Measurements from ENCODE around the gene VWC2. TPM values are rescaled to one million over a fixed set of nuclear protein-coding genes. Genes with fewer than 3 reads are reported as not detected.
A peak's percentile ranks its signal among the peaks of the same experiment; 100 is the strongest.

Gene VWC2
- total and polyA plus RNA-seq, 2 experiments from 2014 or later: 0.67 to 0.98 TPM

GRCh38 chr7:49860293-49860692 lies 86.9 kb downstream of the VWC2 start:
- Histone ChIP-seq H3K27ac (no peak overlapping the region), H3K4me3 (no peak overlapping the region), H3K4me1 (ENCODE audit: low read depth) (no peaks in the 10 kb centered on the region), H3K9me3 (ENCODE audit: low read depth) (no peaks in the 10 kb centered on the region), H3K27me3 (no peaks in the 10 kb centered on the region), H3K36me3 (no peaks in the 10 kb centered on the region)
- no peak for DNase-seq (ENCODE audit: low read depth in 1 of 2, low spot score in 1 of 2)
- TF ChIP-seq CTCF (IDR thresholded peaks at IDR 0.05; ENCODE audit: low read depth, low read length): no peak

GRCh38 chr7:49866076-49866735 lies 92.8 kb downstream of the VWC2 start:
- H3K4me3 ChIP-seq: no peak overlapping the region
- H3K27ac ChIP-seq: no peak overlapping the region
- no peaks in the 10 kb centered on the region for H3K27me3 ChIP-seq
- H3K9me3 ChIP-seq (ENCODE audit: low read depth): no peaks in the 10 kb centered on the region
- DNase-seq (ENCODE audit: low read depth in 1 of 2, low spot score in 1 of 2): peak in 1 of 2 donors; percentile 48
- H3K36me3 ChIP-seq: no peaks in the 10 kb centered on the region
- TF ChIP-seq CTCF (IDR thresholded peaks at IDR 0.05; ENCODE audit: low read depth, low read length): no peak
- H3K4me1 ChIP-seq (ENCODE audit: low read depth): peaks cover 10% of the 10 kb centered on the region

GRCh38 chr7:49866910-49867309 lies 93.5 kb downstream of the VWC2 start:
- peaks cover 10% of the 10 kb centered on the region for H3K4me1 ChIP-seq (ENCODE audit: low read depth)
- no peaks in the 10 kb centered on the region for H3K36me3 ChIP-seq
- no peak overlapping the region for H3K4me3 ChIP-seq
- no peak for TF ChIP-seq CTCF (IDR thresholded peaks at IDR 0.05; ENCODE audit: low read depth, low read length)
- no peaks in the 10 kb centered on the region for H3K27me3 ChIP-seq
- H3K9me3 ChIP-seq (ENCODE audit: low read depth): no peaks in the 10 kb centered on the region
- no peak for DNase-seq (ENCODE audit: low read depth in 1 of 2, low spot score in 1 of 2)
- H3K27ac ChIP-seq: no peak overlapping the region

- no peak overlapping the region for H3K27ac ChIP-seq
- DNase-seq (ENCODE audit: low read depth in 1 of 2, low spot score in 1 of 2): no peak
Observed at GRCh38 chr7:49873420-49873819, 100.0 kb downstream of the VWC2 start.

GRCh38 chr7:49875336-49875735 lies 101.9 kb downstream of the VWC2 start:
- Histone ChIP-seq H3K4me3 (no peak overlapping the region), H3K4me1 (ENCODE audit: low read depth) (no peaks in the 10 kb centered on the region)
- TF ChIP-seq CTCF (IDR thresholded peaks at IDR 0.05; ENCODE audit: low read depth, low read length): no peak

More at GRCh38 chr7:49873420-49873819, 100.0 kb downstream of the VWC2 start:
- no peaks in the 10 kb centered on the region for H3K27me3 ChIP-seq
- no peak for TF ChIP-seq CTCF (IDR thresholded peaks at IDR 0.05; ENCODE audit: low read depth, low read length)
- no peaks in the 10 kb centered on the region for H3K4me1 ChIP-seq (ENCODE audit: low read depth)
- H3K36me3 ChIP-seq: no peaks in the 10 kb centered on the region
- no peaks in the 10 kb centered on the region for H3K9me3 ChIP-seq (ENCODE audit: low read depth)
- no peak overlapping the region for H3K4me3 ChIP-seq

More at GRCh38 chr7:49875336-49875735, 101.9 kb downstream of the VWC2 start:
- no peak for DNase-seq (ENCODE audit: low read depth in 1 of 2, low spot score in 1 of 2)
- no peak overlapping the region for H3K27ac ChIP-seq
- no peaks in the 10 kb centered on the region for H3K9me3 ChIP-seq (ENCODE audit: low read depth)
- H3K27me3 ChIP-seq: no peaks in the 10 kb centered on the region
- H3K36me3 ChIP-seq: no peaks in the 10 kb centered on the region

Data from cardiac muscle cell (in vitro differentiated cells and primary cell).